T47D (cell line): ENCODE data around the gene XPNPEP1.

Experiments
- DNase-seq, 2 experiments: peaks; one replicate each; pipeline versions ENCODE4 v3.0.0 to v3.0.0-alpha.2; 2011 to 2012; ENCODE audit warnings: low read depth in 1 of 2, low spot score in 1 of 2
- JUND ChIP-seq: IDR thresholded peaks from 2 replicates; pipeline ENCODE4 v1.6.1; 2012; ENCODE audit warnings: low read depth
- in situ Hi-C: cut with HindIII; loops from 2 replicates; pipeline ENCODE4 v1.10.0; 2016; ENCODE audit warnings: low sequenced_read_pairs, low pct_unique_long_range_greater_than_20kb

The XPNPEP1 gene

DNA sequence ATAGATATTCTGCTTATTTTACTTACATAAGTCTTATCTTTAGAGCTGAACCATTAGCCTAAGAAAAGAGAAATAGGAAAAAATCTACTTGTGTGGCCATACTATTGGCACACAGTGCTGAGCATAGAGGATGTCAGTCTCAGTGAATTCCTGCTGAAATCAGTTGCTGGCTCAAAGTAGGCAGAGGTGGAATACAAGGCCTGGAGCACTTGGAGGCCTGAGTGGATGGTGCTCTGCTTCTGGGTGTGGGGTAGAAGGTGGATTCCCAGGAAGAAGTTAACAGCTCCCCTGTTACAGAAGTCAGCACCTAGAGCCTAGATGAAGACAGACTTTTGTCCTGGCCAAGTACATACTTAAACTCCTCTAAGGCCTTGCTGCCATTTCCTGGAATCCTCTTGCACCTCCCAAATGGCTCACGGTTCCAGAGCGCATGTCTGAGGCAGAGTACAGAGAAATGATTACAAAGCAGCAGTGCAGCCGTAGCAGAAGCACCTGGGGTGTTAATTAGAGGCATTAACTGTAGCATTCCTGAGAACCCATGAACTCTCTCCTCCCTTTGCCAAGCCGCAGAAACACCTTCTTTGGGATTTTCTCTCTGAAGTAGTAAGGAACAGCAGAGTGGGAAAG, 18.0 kb upstream of the XPNPEP1 start:
- TF ChIP-seq JUND, result no peak
- DNase-seq, result no peak
- in situ Hi-C loops, result no loop called here

- in situ Hi-C loops, result no loop called here
- no peak for TF ChIP-seq JUND
- no peak for DNase-seq
These were observed 17.2 kb upstream of the XPNPEP1 start for GRCh38 chr10:109940553-109940952.

GRCh38 chr10:109940117-109940516, 16.8 kb upstream of the XPNPEP1 start:
- TF ChIP-seq JUND, result no peak
- in situ Hi-C loops, result no loop called here
- DNase-seq, result no peak

DNA sequence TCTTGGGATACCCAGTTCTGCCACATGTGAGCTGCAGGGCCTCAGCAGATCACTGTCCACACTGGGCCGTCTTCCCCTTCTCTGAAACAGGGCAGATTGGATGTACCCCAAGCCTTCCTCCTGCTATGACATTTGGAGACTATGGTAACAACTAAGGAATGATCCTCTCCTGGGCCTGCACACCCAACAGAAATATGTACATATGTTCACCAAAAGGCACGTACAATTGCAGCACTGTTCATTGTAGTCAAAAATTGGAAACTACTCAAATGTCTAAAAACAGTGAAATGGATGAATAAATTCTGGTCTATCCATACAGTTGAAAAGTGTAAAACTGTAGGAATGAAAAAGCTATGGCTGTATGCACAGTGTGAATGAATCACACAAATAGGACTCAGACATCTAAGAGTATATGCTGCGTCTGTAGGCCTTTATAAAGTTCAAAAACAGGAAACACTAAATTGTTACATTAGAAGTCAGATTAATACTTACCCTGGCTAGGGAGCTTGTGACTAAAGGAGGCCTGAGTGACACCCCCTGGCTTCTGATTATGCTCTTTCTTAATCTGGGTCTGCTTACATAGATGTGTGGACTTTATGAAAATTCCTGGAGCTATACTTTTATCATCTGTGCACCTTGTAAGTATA, 16.1 kb upstream of the XPNPEP1 start:
- no peak for TF ChIP-seq JUND
- no peak for DNase-seq
- in situ Hi-C loops, result no loop called here

- in situ Hi-C loops, result no loop called here
- DNase-seq, result no peak
- no peak for TF ChIP-seq JUND
These were observed 14.3 kb upstream of the XPNPEP1 start for GRCh38 chr10:109937460-109938065.

DNA sequence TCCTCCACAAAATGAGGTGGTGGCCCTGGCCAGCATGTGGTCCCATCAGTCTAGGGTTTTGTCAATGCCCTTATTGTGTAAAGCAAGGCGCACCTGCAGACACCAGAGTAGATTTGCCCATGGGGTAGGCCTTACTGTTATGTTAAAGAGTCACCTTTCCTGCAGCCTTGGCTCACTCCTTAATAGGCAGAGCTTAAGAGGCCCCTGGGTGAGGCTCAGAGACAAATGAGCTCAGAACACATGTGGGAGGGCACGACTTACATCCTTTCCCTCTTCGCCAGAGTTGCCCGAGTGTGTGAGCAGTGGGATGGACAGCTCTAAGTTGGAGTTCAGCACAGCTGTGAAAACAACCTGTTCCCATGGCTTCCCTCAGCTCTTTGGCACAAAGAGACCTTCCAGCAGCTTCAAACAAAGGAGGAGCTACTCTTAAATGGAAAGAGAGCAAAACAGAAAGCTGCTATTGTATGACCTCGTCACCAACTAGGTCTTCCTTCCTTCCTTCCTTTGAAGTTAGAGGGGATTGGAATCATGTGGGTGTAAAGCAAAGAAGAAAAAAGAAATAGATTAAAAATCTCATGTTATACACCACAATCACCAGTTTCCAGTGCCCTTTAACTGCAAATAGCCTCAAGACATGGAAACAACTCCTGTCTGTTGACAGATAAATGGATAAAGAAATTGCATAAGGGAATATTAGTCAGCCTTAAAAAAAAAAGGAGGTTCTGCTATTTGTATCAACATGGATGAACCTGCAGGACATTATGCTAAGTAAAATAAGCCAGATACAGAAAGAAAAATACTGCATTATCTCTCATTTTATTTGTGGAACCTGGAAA, 11.9 kb upstream of the XPNPEP1 start:
- no peak for TF ChIP-seq JUND
- in situ Hi-C loops, result no loop called here
- DNase-seq, result peak in 1 of 2 experiments; percentile 64

DNA sequence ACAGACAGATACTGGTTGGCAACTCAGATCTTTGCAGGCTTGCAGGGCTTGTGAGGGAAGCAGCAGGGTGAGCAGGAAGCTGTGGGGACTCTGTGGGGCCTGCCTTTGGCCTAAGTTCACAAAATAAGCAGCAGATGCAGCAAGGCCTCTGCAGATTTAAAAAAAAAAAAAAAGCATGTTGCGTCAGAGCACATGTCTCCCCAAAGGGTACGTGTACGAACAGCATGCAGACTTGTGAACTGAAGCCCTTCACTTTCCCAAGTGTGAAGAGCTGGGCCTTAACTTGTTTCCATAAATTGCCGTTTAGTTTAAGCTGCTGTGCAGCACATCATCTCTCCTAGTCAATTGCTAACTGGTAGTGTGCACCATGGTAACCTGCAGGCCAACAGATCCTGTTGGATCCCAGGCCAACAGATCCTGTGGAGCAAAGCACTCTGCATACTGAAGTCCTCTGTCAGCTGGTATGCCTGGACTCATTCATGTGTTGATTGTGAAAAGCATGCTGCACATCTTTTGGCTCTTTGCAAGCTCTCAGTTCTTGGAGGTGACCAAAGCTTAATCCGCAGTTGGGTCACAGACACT, 10.8 kb upstream of the XPNPEP1 start:
- no peak for TF ChIP-seq JUND
- in situ Hi-C loops, result no loop called here
- no peak for DNase-seq

GRCh38 chr10:109932968-109933367, 9.7 kb upstream of the XPNPEP1 start:
- no peak for DNase-seq
- TF ChIP-seq JUND, result no peak
- in situ Hi-C loops, result no loop called here

DNA sequence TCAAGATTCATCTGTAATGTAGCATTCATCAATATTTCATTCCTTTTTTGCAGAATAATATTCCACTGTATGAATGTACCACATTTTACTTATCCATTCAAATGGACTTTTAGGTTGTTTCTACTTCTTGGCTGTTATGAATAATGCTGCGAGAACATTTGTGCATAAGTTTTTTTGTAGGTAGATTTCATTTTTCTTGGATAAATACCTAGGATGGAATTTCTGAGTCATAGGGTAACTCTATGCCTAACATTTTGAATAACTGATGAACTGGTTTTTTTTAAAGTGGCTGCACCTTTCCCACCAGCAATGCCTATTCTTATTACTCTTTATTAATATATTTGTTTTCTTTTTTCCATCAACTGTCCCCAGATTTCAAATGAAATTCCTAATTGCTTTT, 9.1 kb upstream of the XPNPEP1 start:
- DNase-seq, result no peak
- in situ Hi-C loops, result no loop called here
- no peak for TF ChIP-seq JUND

DNA sequence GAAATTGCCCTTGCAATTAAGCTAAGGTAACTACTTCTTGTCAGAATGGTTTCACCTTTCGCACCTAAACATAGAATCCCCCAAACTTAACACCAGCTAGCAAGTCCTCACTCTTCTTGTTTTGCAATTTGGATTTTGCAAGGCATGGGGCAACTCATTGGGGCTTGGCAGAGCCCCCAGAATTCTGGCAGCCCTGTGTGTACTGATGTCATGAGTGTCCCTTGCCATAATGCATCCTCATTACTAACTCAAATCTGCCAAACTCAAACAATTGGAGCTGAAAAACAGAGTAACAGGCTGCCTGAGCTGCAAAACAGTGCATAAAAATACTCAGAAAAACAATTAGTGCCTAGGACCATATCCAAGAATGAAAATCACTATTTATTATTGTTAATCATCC, 7.9 kb upstream of the XPNPEP1 start:
- DNase-seq, result no peak
- in situ Hi-C loops, result no loop called here
- TF ChIP-seq JUND, result no peak

DNA sequence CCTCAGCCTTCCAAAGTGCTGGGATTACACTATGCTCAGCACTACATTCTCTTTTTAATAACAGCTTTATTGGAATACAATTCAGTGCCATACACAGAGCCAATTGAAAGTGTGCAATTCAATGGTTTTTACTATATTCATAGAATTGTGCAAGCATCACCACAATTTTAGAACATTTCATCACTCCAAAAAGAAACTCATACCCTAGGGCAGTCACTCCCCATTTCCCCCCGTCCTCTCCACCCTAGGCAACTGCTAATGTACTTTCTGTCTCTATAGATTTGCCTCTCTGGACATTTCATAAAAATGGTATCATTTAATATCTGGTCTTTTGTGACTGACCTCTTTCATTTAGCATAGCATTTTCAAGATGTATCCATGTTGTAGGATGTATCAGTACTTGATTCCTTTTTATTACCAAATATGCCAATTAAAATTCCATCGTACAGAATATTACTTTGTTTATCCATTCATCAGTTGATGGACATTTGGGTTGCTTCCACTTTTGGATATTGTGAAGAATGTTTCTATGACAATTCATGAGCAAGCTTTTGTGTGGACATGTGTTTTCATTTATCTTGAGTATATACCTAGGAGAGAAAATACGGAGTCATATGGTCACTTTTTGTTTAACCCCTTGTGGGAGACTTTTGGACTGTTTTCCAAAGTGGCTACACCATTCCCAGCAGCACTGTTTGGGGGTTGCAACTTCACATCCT, 6.3 kb upstream of the XPNPEP1 start:
- no peak for TF ChIP-seq JUND
- in situ Hi-C loops, result no loop called here
- no peak for DNase-seq

DNA sequence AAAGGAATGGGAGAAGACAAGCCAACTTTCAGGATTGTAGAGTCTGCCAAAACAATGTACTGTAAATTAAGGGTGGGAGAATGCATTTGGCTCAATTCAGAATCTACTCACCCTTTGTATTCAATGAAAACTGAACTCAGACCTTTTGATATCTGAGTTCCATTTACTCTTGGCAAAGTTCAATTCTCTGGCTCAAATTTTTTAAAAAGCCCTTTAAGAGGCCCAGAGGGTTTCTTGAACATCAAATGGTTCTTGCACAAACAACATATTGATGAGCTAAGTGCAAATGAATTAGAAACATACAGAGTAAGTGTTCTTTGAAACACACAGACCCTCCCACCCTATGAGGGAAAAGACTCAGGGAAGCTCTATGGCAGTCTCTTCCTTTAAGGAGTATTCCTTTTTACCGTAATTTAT, 5.2 kb upstream of the XPNPEP1 start:
- in situ Hi-C loops, result no loop called here

More for the DNA sequence above, 5.2 kb upstream of the XPNPEP1 start:
- TF ChIP-seq JUND, result no peak
- DNase-seq, result no peak
